ENCODE data around the gene SLC25A41.

DNA sequence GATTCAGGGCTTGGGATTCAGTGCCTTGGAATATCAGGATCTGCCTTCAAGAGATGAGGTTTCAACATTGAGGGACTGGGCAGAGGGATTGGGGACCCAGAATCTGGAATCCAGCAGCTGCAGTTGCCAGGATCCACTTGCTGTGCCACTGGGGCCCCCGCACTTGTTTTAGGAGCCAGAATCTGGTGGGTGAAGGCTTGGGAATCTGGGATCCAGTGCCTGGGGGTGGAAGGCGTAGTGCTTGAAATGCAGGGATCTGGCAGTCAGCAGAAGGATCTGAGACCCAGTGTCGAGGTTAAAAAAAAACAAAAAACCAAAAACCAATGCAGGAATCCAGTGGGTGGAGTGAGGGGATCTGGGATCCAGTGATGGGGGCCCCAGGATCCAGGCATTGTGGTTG is 7.3 kb upstream of the SLC25A41 start:
- TF ChIP-seq, protein P1, sequence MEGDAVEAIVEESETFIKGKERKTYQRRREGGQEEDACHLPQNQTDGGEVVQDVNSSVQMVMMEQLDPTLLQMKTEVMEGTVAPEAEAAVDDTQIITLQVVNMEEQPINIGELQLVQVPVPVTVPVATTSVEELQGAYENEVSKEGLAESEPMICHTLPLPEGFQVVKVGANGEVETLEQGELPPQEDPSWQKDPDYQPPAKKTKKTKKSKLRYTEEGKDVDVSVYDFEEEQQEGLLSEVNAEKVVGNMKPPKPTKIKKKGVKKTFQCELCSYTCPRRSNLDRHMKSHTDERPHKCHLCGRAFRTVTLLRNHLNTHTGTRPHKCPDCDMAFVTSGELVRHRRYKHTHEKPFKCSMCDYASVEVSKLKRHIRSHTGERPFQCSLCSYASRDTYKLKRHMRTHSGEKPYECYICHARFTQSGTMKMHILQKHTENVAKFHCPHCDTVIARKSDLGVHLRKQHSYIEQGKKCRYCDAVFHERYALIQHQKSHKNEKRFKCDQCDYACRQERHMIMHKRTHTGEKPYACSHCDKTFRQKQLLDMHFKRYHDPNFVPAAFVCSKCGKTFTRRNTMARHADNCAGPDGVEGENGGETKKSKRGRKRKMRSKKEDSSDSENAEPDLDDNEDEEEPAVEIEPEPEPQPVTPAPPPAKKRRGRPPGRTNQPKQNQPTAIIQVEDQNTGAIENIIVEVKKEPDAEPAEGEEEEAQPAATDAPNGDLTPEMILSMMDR (IDR thresholded peaks at IDR 0.05; ENCODE audit: low read length) = no peak
- TF ChIP-seq EZH2 (IDR thresholded peaks at IDR 0.05; ENCODE audit: borderline replicate concordance, low read length) = no peak
